HG03571 (cell line): ENCODE data around the gene SSPN.
"Not testable (repeated sequence)": the region's sequence is repeated elsewhere in the genome, so short reads cannot be mapped to it uniquely, and the experiment has no call there.

Experiments
- ATAC-seq: cut with Tn5 transposase; IDR thresholded peaks from one replicate; pipeline ENCODE4 v1.9.1; 2021; ENCODE audit not compliant: unreplicated experiment

Gene SSPN

DNA sequence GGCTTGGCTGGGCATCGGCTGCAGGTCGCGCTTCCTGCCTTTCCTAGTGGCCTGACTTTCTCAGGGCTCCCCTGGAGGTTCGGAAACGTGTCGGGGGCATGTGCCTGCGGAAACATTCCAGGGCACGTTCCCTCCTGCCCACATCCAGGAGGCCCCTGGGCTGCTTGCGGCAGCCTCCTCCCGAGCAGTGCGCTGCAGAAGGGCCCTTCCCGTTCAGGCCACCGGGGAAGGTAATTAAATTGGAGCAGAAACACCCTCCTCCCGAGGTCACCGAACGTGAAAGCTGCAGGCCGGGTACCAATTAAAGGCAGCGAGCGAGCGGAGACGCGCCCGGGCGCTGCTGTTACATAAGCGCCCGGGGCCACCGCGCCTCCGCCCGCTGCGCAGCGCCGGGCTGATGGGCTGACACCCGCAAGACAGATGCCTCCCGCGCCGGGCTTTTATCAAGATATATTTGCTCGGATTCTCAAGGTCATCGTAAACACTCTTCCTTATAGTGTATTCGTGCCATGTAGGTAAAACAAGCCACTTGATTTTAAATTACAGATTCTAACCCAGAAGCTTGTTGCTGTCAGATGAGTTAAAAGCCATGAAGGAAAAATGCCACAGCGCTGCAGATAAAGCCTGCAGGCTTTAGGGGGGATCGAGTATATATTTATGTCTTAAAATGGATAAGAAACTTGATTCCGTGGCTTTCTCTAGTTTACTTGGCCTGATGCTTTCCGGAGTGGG lies 31.4 kb downstream of the SSPN start:
- no peak for ATAC-seq

DNA sequence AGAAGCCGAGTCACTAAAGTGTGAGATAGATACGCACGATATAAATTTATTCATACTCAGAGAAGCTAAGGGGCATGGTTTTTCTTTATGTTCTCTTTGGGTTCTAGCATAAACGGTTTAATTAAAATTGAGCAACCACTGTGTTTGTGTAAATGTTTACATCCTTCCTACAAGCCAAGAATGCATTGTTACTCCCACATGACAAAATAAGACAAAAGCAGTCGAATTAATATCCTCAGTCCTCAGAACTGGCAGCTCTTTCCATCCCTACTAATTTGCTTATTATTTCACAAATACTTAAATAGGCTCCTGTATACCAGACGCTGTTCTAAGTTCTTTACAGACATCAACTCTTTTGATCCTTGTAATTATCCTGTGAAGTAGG lies 32.0 kb downstream of the SSPN start:
- ATAC-seq = no peak

DNA sequence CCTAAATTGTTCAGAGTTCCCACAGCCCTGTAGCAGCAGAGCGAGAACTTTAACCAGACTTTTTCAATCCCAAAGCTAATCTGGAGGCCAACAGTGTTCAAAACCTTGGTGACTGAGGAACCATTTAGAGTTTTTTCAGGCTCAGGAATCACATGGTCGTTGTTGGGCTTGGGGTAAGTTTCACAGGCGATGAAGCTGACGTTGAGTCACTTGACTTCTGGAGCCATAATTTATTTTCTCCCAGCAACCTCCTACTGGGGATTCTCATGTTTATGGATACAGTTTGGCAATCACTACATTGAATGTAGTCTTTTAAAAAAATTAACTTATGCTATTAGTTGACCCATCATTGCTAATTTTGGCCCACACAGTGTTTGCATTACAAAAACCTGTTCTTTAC lies 34.5 kb downstream of the SSPN start:
- ATAC-seq = no peak

DNA sequence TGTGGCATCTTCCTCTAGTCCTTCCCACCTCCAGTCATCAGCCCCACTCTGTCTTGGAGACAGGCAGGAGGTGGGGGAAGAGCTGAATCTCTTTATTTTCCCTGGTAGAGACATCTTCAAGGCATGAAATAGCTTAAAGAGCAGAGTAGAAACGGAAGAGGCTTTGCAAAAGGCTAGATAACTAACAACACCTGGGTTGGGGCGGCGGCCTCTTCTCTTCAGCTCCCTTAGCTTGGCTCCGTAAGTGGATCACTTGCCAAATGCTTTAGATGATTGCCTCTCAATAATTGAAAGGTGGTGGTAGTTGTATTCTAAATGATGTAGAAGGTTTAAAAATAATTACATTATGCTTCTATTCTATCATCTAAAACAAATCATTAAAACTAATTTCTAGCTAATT lies 36.1 kb downstream of the SSPN start:
- no peak for ATAC-seq

DNA sequence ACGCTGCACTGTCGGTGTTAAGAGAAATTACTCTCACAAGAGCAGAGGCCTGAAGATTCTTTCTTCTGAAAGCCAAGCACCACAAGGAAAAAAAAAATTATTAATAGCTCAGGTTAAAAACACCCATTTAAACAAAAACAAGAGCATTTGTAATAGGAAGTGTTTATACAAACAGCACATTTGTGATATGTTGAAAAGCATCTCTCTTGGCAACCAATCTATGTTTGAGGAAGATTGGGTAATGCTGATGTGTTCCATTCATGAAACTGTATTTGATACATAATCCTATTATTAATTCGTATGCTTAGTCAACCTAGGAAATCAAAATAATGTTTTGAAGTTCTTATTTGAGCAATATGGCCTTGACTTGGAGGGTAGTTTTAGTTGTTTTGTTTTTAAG lies 36.5 kb downstream of the SSPN start:
- no peak for ATAC-seq

DNA sequence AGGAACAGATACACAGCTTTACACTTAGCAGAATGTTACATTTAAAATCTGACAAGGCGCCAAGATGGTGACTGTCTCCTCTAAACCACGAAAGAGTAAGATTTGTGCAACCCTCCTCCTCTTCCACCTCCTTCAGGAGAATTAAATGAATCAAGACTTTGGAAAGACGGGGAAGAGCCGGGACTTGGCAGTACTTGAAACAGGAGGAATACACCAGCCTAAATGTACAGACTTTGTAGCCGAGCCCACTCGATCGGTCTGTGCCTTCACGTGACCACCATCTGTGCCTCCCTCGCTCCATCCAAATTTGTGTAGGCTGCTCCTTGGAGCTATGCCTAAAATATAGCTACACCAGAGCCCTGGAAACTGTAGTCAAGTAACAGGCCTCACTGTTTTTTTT lies 38.3 kb downstream of the SSPN start:
- no peak for ATAC-seq

DNA sequence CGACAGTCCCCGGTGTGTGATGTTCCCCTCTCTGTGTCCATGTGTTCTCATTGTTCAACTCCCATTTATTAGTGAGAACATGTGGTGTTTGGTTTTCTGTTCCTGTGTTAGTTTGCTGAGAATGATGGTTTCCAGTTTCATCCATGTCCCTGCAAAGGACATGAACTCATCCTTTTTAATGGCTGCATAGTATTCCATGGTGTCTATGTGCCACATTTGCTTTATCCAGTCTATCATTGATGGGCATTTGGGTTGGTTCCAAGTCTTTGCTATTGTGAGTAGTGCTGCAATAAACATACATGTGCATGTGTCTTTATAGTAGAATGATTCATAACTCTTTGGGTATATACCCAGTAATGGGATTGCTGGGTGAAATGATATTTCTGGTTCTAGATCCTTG lies 40.1 kb downstream of the SSPN start:
- ATAC-seq = not testable (repeated sequence)

DNA sequence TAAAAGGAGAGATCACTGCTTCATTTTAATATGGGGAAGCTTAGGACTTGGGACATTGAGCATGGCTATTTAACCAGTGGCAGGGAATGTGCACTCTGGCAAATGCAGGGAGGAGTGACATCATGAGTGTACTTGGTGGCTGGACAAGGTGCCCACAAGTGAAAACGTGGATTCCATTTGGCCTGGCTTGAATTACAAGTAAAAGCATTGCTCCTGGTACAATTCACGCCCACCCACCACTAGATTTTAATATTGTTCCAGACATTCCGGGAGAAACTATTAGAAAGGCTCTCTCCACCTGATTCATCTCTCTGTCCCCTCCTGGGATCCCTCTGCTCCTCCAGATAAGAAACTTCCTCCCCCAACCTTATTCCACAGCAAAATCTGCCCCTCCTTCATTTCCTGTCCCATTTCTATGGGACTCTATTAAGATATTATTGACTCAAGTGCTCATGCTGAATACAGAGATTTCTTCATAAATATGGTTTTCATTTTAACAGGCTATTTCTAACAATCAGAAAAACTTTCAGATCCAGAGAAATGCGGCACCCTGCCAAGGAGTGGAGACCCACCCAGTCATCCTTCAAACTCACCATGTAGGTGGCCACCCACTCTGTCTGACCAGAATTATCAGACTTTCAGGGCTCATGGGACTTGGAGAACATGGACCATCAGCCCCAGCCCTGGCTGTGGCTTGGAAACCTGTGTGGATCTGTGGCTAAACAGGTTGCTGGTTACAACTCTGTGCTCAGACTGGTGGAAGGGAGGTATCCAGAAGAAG lies 43.2 kb downstream of the SSPN start:
- no peak for ATAC-seq

DNA sequence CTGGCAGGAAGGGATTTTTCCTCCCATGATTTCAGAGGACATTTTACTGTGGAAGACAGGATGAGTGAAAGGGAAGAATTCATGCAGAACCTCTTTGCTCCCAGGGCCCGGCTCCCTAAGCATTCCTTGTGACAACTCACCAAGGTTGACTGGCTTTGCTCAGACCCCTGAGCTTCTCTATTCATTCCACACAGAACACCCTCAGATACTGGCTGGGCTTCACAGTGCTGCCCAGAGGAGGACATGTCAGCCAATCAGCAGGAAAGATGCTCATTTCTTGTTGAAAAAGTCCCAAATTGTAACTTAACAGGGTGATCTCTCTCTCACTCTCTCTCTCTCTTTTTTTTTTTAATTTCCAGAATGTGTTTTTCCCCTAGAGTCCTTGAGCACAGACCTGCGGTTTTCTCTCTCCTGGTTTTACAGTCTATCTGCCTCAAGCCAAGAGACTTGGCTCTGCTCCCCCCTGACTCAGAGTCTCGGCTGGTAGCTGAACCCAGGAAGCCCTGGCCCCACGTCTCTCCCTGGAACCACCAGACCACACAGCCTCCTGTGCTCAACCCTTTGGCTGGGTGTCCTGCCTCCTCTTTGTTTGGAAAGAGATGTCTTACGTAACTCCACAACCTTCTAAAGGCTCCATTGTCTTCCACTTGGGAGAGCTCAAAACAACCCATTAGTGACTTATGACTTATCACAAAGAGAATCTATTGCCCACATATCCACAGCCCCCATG lies 43.9 kb downstream of the SSPN start:
- ATAC-seq = no peak

DNA sequence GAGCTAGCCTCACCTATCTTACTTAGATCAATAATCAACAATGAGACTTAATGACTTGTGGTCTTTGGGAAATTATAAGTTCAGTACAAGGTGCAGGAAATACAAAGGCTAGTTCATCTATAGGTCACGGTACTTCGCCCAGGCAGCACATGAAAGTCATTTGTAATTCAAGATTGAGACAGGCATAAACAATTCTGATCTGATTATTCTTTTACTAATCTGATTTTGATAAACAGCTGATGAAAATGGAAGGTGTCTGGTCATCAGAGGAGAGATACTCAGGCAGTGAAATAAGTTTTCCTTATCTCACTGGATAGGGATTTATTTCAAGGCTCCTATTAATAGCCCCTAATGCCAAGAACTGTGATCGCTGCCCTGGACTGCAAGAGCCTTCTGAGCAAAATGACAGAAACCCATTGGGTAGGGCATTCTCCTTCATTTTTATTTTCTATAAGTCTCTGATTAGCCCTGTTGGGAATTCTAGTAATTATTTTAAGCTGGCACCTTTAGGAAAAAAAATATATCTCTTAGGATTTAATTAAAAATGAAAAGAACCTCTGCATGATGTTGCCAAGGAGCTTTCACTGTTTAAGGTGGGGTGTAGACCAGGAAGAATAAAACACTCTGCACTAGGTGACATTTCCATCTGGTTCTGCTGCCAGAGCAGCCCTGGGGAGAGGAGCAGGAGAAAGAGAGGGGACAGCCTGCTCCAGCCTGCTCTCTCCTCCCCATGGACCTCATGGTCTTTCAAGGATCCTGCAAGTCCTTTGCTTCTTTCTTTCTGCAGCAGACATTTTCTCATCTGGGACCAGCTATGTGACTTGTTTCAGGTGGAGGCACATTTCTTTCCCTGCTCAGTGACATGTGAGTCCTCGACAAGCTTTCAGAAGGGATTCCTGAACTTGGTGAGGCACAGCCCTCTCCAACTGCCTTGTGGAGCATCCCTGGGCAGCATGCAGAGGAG lies 44.8 kb downstream of the SSPN start:
- ATAC-seq = no peak

DNA sequence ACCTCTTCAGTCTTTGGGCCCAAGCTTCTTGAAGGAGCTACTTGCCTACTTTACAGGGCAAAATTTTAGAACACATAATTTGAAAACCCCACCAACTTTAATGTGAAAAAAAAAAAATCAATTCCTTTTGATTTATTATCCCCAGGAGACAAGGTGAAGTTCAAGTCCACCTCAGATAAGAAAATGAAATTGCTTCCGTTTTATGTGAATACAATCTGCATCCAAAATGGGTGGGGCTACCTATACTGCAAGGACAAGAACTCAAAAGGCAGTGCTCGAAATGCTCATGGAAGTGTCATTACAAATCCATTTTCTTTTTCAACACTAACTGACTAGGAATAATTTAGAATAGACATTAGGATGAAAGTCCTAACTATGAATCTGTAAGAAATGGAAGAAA lies 45.7 kb downstream of the SSPN start:
- ATAC-seq = no peak

DNA sequence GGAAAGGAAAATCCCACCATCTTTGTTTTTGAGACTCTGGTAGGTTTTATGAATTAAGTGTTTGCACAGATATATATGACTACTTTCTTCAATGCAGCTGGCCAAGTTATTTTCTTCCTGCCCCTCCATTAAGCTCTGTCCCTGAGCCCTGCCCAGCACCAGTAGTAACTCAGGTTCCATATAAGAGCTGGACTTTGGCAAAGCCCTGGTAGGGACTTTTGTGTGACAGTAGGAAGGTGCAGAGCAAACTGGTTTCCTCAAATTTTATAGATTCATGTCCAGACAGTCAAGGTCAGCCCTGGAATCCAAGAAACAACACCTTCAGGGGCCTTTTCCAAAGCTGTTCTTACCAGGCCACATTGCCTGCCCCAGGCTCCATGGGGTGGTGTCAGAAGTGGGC lies 47.3 kb downstream of the SSPN start:
- ATAC-seq = no peak

DNA sequence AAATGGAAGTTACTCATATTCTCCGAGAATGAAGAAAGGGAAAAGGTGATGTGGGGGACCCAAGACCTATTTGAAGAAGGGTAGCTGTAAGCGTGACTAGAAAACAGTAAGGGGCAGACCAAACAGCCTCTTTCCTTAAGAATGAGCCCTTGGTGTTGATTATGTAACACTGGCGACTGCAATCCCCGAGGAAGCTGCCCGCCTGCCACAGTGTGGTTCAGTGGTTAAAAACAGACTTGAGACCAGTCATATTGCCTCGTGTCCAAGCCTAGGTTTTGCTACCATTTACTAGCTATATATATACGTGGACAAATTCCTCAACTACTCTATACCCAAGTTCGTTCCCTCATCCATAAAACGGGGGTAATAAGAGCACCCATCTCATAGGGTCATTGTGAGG lies 49.1 kb downstream of the SSPN start:
- ATAC-seq = no peak

DNA sequence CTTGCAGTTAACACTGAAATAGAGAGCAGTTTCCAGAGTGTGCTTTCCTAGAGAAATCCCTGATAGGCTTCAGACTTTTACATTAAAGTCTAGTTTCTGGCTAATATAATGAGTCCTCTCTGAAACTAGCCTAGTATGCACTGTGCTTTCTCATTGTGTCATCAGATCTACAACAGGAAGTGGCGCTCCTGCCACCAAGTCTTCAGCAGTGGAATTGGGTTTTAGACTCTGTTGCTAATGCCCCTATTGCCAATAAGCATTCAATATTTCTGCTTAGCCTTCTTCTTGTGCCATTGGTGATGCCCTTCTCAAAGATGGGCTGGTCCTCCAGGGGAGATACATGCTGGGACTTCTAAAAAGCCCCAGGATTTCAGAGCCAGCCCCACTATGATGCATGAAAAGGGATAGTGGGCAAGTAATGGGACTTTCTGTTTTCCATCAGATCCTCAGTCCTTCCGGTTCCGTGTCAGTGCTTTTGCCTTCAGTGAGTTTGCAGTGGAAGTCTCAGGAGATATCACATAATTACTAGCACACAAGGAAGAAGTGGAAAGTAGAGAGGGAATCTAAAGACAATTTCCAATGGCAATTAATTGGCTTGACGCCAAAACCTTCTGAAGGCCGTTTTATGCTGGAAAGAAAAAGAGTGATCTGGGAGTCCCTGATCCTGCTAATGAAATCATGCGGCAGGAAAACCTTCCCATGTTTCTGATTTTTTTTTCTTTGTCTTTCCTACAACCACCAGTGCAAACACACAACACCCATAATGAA lies 50.0 kb downstream of the SSPN start:
- ATAC-seq = no peak

DNA sequence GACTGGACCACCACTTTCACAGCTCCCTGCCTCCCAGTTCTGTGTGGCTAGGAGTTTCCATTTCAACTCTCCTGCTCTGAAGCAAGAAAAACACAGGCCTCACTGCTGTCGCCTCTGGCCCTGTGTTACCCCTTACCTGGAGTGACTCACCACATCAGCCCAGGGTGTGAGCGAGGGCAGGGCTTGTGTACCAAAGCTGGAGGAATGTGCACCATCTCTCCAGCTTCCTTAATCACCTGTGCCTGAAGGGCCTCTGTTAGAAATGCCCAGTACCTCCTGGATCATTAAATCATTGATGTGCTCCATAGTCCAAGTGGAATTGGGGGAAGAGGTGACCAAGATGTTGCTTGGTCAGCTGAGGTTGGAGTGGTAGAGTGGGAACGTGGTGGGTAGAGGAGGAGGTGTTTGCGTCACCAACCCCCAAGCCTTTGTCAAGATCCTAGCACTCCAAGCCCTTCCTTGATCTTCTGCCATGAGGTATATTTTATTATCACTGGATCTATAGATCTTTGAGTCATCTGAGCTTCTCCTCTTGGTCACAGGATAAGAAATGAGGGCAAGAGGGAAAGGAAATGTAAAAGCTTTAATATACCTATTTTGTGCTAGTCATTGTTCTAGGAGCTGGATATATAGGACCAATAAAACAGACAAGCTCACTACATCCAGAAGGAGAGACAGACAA lies 51.3 kb downstream of the SSPN start:
- no peak for ATAC-seq

DNA sequence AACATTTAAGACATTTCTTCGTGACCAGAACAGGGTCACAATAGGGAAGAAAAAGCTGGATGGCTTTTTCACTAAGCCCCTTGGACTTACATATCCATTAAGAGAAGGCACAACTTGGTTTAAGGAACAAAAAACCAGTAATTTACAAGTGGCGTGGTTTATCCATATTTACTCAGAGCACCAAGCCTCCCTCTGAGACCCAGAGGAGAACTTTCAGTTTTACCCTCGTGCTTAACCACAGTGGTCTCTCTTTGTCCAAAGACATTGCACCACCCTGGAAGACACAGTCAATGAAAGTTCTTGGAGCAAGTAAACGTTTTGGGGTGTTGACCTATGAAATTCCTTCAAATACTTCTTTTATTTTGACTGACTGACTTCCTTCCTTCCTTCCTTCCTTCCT lies 52.5 kb downstream of the SSPN start:
- ATAC-seq = no peak

DNA sequence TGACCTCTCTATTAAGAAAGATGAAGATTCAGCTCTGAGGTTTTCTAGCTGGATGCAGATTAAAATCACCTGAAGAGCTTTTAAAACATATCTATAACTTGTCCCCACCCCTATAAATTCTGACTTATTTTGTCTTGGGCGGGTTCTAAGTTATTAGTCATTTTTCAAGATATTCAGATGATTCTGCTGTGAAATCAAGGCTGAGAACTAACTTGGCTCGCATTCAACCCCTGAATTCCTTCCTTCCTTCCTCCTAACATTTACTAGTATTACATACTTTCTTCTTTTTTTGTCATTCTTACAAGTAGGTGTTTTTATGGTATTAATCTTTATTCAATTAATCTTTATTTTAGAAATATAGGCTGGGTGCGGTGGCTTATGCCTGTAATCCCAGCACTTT lies 55.4 kb downstream of the SSPN start:
- no peak for ATAC-seq

DNA sequence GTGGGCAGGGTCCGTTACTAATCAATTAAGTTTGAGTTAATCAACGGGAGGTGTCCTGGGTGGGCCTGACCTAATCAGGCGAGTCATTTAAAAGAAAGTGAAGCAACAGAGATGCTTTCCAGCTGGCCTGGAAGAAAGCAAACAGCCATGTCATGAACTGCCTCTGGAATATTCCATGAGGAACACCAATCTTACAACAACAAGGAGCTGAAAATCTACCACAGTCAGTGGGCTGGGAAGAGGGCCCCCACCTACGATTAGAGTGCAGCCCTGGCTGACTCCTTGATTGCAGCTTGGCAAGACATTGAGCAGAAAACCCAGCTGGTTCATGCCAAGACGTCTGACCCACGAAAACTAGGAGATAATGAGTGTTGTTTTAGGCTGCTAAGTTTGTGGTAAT lies 56.2 kb downstream of the SSPN start:
- no peak for ATAC-seq

DNA sequence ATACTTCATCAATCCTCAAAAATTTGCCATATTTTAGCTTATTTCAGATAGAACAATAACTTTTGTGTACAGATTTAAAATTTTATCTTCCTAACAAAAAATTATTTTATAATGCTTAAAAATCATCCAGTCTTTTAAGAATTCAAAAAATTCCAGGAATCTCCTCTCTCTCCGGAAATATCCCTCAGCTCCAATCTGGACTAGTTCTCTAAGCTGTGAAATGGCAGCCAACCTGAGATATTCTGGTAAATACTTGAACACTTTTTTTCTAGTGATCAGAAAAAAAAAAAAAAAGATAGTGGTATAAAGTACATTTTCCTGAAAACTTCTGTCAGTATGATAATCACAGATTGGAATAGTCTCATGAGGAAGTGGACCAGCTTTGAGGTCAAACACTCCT lies 57.6 kb downstream of the SSPN start:
- ATAC-seq = no peak
